ENCODE measurements around the gene TRMT112.

Gene TRMT112

DNA sequence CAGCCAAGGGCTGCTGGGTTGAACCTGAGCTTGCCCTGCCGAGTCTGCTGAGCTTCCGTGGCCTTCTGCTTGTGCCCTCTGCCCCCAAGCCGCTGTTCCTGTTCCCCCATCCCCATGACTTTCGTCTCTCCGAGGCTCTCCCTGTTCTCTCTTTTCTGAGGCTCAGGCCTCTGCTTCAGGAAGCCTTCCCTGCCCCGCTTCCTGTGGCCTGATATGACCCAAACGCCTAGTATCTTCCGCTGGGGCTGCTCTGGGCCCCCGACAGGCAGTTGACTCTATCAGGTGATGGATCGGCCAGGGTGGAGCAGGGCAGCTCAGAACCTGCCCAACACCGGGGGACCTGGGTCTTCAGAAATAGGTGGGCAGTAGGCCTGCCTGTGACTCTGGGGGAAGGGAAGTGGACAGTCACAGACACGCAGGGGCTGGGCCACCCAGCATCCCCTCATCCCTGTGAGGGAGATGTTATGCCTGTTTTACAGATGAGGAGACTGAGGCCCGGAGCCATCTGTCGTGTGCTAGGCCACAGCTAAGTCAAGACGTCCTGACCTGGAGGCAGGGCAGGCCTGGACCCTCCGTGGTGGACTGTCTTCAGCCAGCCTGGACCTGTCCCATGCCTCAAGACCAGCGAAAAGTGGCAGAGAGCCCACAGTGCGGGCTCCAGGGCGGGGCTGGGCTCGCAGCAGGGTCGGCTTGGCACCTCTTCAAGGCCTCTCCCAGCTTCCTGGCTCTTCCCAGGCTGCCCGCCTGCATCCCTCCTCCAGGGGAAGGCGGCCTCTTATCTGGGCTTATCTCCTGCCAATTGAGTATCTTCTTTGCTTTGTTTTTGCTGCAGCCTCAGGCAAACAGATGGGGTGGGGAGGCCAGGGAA, 49.1 kb downstream of the TRMT112 start:
- no peak for DNase-seq

DNA sequence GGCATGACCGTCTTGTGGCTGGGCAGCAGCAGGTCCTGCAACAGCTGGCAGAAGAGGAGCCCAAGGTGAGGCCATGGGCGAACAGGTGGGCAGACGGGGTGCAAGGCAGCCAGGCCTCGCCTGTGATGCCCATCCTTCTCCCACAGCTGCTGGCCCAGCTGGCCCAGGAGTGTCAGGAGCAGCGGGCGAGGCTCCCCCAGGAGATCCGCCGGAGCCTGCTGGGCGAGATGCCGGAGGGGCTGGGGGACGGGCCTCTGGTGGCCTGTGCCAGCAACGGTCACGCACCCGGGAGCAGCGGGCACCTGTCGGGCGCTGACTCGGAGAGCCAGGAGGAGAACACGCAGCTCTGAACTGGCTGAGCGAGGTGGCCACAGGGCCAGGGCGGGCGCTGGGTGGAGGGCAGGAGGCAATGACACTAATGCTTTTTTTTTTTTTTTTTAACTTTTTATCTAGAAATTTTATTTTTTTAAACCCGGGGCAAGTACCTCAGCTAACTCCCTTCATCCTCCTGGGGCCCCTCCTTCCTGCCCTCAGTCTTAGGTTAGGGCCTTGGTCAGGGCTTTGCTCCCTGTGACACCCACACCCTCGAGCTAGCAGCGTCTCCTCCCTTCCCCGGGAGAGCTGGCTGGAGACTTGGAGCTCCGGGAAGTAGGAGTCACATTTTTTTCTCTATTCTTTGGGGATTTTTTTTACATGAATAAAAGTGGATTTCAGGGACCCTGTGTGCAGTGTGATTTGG, 50.0 kb downstream of the TRMT112 start:
- DNase-seq, result no peak

Measured in activated effector memory CD4-positive, alpha-beta T cell treated with anti-CD3 and anti-CD28 coated beads, Interleukin-2, amount 50 U/mL, for 16 hours (primary cell).